Endothelial cell (in vitro differentiated cells): ENCODE measurements around the gene RANBP3L. TPM values are rescaled to one million over a fixed set of nuclear protein-coding genes. Genes with fewer than 3 reads are reported as not detected.

Source experiments
- DNase-seq: peaks from one replicate; pipeline ENCODE4 v3.0.0; 2021; ENCODE audit warnings: low spot score
- H3K27ac Mint-ChIP-seq: one replicate; pipeline ENCODE4 v1.8.0; 2021; ENCODE audit warnings: mixed read lengths, inconsistent platforms; ENCODE audit not compliant: unreplicated experiment
- H3K27me3 Mint-ChIP-seq: one replicate; pipeline ENCODE4 v1.8.0; 2021; ENCODE audit warnings: mild to moderate bottlenecking, moderate library complexity, mixed read lengths, inconsistent platforms; ENCODE audit not compliant: unreplicated experiment
- H3K36me3 Mint-ChIP-seq: one replicate; pipeline ENCODE4 v1.8.0; 2021; ENCODE audit warnings: mild to moderate bottlenecking, low read depth, mixed read lengths, inconsistent platforms; ENCODE audit not compliant: unreplicated experiment
- H3K4me1 Mint-ChIP-seq: one replicate; pipeline ENCODE4 v1.8.0; 2021; ENCODE audit warnings: mild to moderate bottlenecking, mixed read lengths, inconsistent platforms; ENCODE audit not compliant: unreplicated experiment
- H3K4me3 Mint-ChIP-seq: one replicate; pipeline ENCODE4 v1.8.0; 2021; ENCODE audit warnings: mild to moderate bottlenecking, mixed read lengths, inconsistent platforms; ENCODE audit not compliant: unreplicated experiment
- H3K9me3 Mint-ChIP-seq: one replicate; pipeline ENCODE4 v1.8.0; 2021; ENCODE audit warnings: mixed read lengths, inconsistent platforms; ENCODE audit not compliant: unreplicated experiment
- total RNA-seq: library from RNA; stranded (reverse); fragmentation: NEBNext Ultra II Directional; extraction: Animal tissue kit (Norgen Biotek cat#: 25700); gene quantifications from one replicate; pipeline ENCODE4 v1.2.1, GENCODE V29; 2021; ENCODE audit not compliant: unreplicated experiment
- TF ChIP-seq, protein P1 (sequence below): fragments of 200-600 bp; sonication (generic); IDR thresholded peaks from one replicate; pipeline ENCODE4 v1.5.0; 2021; ENCODE audit warnings: antibody characterized with exemption; ENCODE audit not compliant: unreplicated experiment

Gene RANBP3L
- total RNA-seq, 1 donor from 2014 or later, result not detected

GRCh38 chr5:36276864-36277263 is 24.8 kb downstream of the RANBP3L start:
- Mint-ChIP-seq H3K4me3 (no peak overlapping the region), H3K9me3 (no peaks in the 10 kb centered on the region), H3K27ac (no peak overlapping the region), H3K36me3 (no peaks in the 10 kb centered on the region), H3K27me3 (no peaks in the 10 kb centered on the region), H3K4me1 (peaks cover 6% of the 10 kb centered on the region)
- no peak for DNase-seq
- TF ChIP-seq, protein P1, sequence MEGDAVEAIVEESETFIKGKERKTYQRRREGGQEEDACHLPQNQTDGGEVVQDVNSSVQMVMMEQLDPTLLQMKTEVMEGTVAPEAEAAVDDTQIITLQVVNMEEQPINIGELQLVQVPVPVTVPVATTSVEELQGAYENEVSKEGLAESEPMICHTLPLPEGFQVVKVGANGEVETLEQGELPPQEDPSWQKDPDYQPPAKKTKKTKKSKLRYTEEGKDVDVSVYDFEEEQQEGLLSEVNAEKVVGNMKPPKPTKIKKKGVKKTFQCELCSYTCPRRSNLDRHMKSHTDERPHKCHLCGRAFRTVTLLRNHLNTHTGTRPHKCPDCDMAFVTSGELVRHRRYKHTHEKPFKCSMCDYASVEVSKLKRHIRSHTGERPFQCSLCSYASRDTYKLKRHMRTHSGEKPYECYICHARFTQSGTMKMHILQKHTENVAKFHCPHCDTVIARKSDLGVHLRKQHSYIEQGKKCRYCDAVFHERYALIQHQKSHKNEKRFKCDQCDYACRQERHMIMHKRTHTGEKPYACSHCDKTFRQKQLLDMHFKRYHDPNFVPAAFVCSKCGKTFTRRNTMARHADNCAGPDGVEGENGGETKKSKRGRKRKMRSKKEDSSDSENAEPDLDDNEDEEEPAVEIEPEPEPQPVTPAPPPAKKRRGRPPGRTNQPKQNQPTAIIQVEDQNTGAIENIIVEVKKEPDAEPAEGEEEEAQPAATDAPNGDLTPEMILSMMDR, result no peak

DNA sequence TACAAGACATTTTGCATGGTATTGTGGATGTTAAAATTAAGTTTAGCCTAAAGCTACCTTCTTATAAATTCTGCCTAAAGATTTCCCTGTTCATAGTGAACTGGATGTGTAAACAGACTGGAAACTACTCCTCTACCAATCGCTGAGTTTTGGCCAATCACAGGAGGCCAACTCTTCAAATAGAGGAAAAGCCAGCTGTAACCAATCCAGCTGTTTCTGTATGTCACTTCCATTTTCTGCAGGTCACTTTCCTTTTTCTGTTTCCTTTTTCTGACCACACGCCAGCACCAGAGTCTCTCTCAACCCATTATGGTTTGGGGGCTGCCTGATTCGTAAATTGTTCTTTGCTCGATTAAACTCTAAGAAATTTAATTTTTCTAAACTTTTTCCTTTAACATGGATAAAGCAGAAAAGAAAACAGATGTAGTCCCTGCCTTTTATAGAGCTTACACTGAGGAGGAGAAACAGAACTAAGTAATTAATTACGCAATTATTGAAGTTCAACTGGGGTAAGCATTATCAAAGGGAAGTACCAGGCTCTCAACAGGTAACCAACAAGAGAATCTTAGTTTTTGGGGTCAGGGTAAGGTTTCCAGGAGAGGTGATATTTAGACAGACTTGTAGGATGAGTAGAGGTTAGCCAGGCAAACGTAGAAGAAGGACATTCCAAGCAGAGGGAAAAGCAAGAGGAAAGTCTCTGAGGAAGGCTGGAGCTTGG is 27.7 kb downstream of the RANBP3L start:
- TF ChIP-seq, protein P1, result no peak
- H3K27ac Mint-ChIP-seq, result no peak overlapping the region
- H3K27me3 Mint-ChIP-seq, result no peaks in the 10 kb centered on the region
- H3K4me3 Mint-ChIP-seq, result no peak overlapping the region
- H3K36me3 Mint-ChIP-seq, result no peaks in the 10 kb centered on the region
- H3K4me1 Mint-ChIP-seq, result peaks cover 6% of the 10 kb centered on the region
- no peak for DNase-seq
- H3K9me3 Mint-ChIP-seq, result no peaks in the 10 kb centered on the region

DNA sequence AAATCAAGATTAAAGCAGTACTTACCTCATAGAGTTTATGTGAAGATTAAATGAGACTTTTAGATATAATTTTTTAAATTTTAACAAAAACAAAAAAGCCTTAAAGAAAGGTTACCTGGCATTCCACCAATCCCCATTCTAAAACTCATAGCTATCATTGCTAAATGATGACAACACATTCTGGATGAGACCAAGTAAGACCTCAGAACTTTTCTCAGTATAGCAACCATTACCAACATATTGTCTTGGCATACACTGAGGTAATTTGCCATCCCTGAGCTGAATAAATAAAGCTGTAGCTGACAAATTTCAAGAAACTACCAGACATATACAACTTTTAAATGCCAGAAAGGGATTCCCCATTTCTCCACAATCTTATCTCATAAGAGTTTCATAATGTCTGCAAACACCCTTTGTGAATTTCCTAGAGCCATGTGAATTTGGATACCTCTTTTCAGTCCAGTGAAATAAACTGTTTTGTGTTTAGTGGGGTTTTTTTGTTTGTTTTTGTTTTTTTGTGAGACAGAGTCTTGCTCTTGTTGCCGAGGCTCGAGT is 29.5 kb downstream of the RANBP3L start:
- no peak overlapping the region for H3K4me3 Mint-ChIP-seq
- no peaks in the 10 kb centered on the region for H3K27me3 Mint-ChIP-seq
- peaks cover 6% of the 10 kb centered on the region for H3K4me1 Mint-ChIP-seq
- DNase-seq, result no peak
- H3K9me3 Mint-ChIP-seq, result no peaks in the 10 kb centered on the region
- H3K27ac Mint-ChIP-seq, result no peak overlapping the region
- H3K36me3 Mint-ChIP-seq, result no peaks in the 10 kb centered on the region
- TF ChIP-seq, protein P1, result no peak

DNA sequence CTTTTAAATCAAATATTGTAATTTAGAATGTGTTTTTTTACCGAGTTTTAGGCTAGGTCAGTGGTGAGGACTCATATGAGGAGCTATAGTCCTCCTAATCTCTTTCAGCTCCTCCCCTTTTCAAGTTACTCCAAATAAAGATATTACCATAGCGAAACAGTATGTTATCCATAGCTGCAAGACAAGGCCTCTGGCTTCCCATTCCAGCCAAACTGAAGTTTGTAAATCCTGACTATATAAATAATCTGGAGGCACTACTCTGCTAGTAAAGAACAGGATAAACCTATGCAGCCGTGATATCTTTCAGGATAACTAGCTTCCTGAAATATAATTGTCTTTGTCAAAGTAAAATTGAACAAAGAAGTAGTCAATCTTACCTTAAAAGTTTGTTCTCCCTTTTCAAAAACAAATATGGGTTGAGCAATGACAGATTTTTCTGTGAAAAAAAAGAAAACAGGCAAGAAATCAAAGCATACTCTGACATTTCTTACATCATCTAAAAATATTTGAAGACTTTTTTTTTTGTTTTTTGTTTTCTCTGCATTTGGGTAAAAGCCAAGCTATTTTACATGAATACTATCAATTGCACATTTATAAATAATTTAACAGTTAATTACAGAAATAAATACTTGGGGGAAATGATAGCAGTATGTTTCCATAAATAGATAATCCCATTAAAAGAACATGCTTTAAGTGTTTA is 30.7 kb downstream of the RANBP3L start:
- H3K27ac Mint-ChIP-seq, result no peak overlapping the region
- no peaks in the 10 kb centered on the region for H3K36me3 Mint-ChIP-seq
- peaks cover 6% of the 10 kb centered on the region for H3K4me1 Mint-ChIP-seq
- no peak overlapping the region for H3K4me3 Mint-ChIP-seq
- DNase-seq, result no peak
- no peaks in the 10 kb centered on the region for H3K9me3 Mint-ChIP-seq
- TF ChIP-seq, protein P1, result no peak
- no peaks in the 10 kb centered on the region for H3K27me3 Mint-ChIP-seq

- no peaks in the 10 kb centered on the region for H3K36me3 Mint-ChIP-seq
- no peaks in the 10 kb centered on the region for H3K9me3 Mint-ChIP-seq
- H3K27me3 Mint-ChIP-seq, result no peaks in the 10 kb centered on the region
- H3K4me3 Mint-ChIP-seq, result no peak overlapping the region
- no peak for DNase-seq
- H3K4me1 Mint-ChIP-seq, result peaks cover 6% of the 10 kb centered on the region
- TF ChIP-seq, protein P1, result no peak
- no peak overlapping the region for H3K27ac Mint-ChIP-seq
These were observed 31.5 kb downstream of the RANBP3L start for GRCh38 chr5:36270175-36270574.
